GM18867 (cell line): Measurements from ENCODE around the gene COQ4.
"Not testable (repeated sequence)": the region's sequence is repeated elsewhere in the genome, so short reads cannot be mapped to it uniquely, and the experiment has no call there.

Source experiments
- ATAC-seq: cut with Tn5 transposase; IDR thresholded peaks from one replicate; pipeline ENCODE4 v1.9.1; 2021; ENCODE audit warnings: mild to moderate bottlenecking, moderate library complexity; ENCODE audit not compliant: unreplicated experiment

The COQ4 gene

GRCh38 chr9:128298535-128299482 is 23.8 kb upstream of the COQ4 start:
- no peak for ATAC-seq

GRCh38 chr9:128304136-128304970 is 18.3 kb upstream of the COQ4 start:
- ATAC-seq: no peak

DNA sequence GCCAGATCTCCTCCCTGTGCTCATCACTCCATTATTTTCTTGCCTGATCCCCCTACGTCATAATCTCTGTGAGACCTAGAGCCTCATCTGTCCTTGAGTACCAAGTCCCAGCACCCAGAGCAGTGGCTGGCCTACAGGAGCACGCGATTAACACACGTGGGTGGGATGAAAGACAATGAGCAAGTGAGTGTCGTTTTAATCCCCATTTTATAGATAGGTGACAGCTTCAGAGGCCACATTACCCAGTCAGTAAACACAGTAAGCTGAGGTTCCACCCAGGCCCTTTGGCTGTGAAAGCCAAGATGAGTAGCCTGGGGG is 17.7 kb upstream of the COQ4 start:
- no peak for ATAC-seq

GRCh38 chr9:128309551-128309950 is 13.1 kb upstream of the COQ4 start:
- ATAC-seq: no peak

- no peak for ATAC-seq
Measured at GRCh38 chr9:128310461-128310860, 12.2 kb upstream of the COQ4 start.

DNA sequence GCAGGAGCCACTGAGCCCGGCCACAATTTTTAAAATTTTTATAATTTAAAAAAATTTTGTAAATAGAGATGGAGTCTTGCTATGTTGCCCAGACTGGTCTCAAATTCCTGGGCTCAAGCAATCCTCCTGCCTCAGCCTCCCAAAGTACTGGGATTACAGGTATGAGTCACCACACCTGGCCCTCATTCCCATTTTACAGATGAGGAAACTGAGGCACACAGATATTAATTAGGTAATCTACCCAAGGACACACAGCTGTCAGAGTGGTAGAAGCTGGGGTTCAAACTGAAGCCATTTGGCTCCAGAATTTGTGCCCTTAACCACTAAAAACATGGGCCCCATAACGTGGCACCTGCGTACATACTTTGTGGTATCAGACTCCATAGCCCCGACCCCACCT is 7.9 kb upstream of the COQ4 start:
- no peak for ATAC-seq

- no peak for ATAC-seq
Measured at GRCh38 chr9:128316421-128316820, 6.2 kb upstream of the COQ4 start.

DNA sequence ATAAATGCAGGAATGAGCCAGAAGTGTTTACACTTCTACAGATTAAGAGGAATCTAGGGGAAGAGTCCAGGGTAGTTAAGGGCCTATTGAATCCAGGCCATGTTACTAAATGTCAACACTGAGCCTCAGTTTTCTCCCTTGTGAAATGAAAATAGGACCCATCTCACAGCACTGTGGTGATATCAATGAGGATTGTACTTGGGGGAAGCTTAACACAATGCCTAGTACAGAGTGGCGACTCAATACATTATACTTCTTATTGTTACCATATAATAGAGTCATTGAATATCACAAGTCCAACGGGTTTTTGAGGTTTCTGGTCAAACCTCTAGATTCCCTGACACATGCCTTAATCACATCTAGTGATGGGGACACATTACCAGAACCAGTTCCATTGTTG is 5.0 kb upstream of the COQ4 start:
- ATAC-seq: no peak

DNA sequence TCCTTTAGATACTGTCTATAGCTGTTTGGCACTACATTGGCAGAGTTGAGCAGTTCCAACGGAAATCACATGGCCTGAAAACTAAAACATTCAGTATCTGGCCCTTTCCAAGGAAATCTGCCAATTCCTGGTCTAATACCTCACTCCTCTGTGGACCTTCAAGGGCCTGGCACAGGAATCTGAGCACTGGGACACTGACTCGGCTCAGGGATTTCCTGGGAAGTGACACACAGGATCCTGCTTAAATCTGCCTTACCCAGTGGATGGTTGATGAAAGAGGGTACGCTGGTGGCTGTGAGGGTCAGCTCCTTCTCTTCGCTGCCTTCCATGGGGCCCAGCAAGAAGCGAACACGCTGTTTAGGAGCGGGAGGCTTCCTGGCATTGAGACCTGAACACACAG is 1.3 kb upstream of the COQ4 start:
- ATAC-seq: no peak

DNA sequence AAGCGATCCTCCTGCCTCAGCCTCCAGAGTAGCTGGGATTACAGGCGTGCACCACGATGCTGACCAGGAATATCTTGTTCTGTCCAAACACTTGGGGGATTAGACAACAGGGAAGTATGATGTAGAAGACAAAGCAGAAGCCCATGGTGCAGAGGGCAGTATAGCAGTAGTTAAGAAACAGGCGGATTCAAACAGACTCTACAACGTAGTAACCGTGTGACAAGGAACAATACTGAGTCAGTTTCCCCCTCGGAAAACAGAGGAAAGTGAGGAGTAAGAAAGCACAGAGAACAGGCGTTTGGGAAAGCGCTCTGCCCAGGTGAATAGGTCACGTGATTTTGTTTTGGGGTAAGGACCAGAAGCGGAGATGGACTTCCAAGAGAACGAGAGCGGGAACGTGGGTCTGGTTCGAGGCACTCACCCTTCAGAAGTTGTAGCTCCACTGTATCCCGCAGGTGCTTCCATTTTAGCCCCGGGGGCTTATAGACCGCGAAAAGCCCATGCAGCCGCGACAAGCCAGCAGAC is 698 bp upstream of the COQ4 start:
- no peak for ATAC-seq

GRCh38 chr9:128323212-128323730 is 632 bp downstream of the COQ4 start:
- ATAC-seq: no peak

- no peak for ATAC-seq
Measured at GRCh38 chr9:128323791-128324190, 1.2 kb downstream of the COQ4 start.

GRCh38 chr9:128324401-128324800 is 1.8 kb downstream of the COQ4 start:
- ATAC-seq: no peak

- no peak for ATAC-seq
Measured at GRCh38 chr9:128325629-128326028, 3.0 kb downstream of the COQ4 start.

DNA sequence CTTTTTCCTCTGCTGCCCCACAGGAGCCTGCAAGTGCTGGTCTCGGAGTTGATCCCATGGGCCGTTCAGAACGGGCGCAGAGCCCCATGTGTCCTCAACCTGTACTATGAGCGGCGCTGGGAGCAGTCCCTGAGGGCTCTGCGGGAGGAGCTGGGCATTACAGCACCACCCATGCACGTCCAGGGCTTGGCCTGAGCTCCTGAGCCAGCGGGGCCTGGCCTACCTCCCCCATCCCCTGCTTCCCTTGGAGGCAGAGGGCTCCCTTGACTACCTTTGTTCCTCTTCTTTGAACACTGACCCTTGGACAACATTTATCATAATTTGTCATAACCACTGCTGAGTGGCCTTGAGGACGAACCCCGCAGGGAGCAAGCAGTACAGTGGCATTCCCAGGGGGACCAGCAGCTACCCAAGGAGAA is 10.8 kb downstream of the COQ4 start:
- no peak for ATAC-seq

GRCh38 chr9:128335161-128335560 is 12.5 kb downstream of the COQ4 start:
- no peak for ATAC-seq

GRCh38 chr9:128335914-128336313 is 13.3 kb downstream of the COQ4 start:
- ATAC-seq: no peak

DNA sequence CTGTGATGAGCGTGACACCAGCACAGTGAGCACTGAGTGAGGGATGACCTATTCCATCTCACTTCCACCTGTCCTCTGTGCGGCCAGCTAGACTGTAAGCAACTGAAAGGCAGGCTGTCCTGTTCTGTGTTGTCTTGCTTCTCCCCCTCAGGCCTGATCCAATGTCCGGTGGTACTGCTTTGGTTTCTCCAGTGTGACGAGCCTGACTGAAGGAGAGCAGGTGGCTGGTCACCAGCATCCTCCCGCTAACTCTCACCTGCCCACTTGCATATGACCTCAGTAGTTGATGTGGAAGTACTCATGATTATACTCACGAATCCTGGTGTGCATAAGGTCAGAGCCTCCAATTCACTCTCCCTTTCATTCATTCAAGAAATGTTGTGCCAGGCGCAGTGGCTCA is 15.3 kb downstream of the COQ4 start:
- no peak for ATAC-seq

GRCh38 chr9:128338852-128339614 is 16.4 kb downstream of the COQ4 start:
- ATAC-seq: not testable (repeated sequence)

GRCh38 chr9:128339761-128340690 is 17.4 kb downstream of the COQ4 start, which contains the start of gene SLC27A4:
Gene SLC27A4 (plus strand): TSS chr9:128340527. CDS start chr9:128343133, 2,606 bp downstream.
- ATAC-seq: peak; percentile 80
